Esophagus muscularis mucosa (tissue), 4 donors: ENCODE measurements around the gene PLEKHG1. TPM values are rescaled to one million over a fixed set of nuclear protein-coding genes. Genes with fewer than 3 reads are reported as not detected.

Experiments used
- DNase-seq: peaks from one replicate; pipeline ENCODE4 v3.0.0-alpha.2; 2017; ENCODE audit errors: extremely low spot score
- H3K27ac ChIP-seq, 4 donors: fragments of 200-600 bp; sonication (generic); replicated peaks in 1 of 4; 1 replicate in 3 of 4; 2 replicates in 1 of 4; pipeline ENCODE4 v1.5.1; 2016 to 2019; ENCODE audit warnings: mild to moderate bottlenecking in 1 of 4
- H3K27me3 ChIP-seq, 4 donors: fragments of 200-600 bp; sonication (generic); one replicate each; pipeline versions ENCODE4 v1.5.1 to v1.6.0; 2016 to 2019
- H3K36me3 ChIP-seq, 4 donors: fragments of 200-600 bp; sonication (generic); one replicate each; pipeline ENCODE4 v1.5.1; 2016 to 2019
- H3K4me1 ChIP-seq, 4 donors: fragments of 200-600 bp; sonication (generic); one replicate each; pipeline ENCODE4 v1.5.1; 2016 to 2019
- H3K4me3 ChIP-seq, 4 donors: fragments of 200-600 bp; sonication (generic); 1 replicate in 2 of 4; 2 replicates in 2 of 4; pipeline ENCODE4 v1.5.1; 2016 to 2019; ENCODE audit warnings: mild to moderate bottlenecking in 4 of 4, moderate library complexity in 1 of 4
- H3K9me3 ChIP-seq, 4 donors: fragments of 200-600 bp; sonication (generic); 1 replicate in 3 of 4; 2 replicates in 1 of 4; pipeline ENCODE4 v1.5.1; 2016 to 2019
- EP300 ChIP-seq: sonication (generic); formaldehyde crosslinking; IDR thresholded peaks from one replicate; pipeline ENCODE4 v1.6.1; 2017; ENCODE audit warnings: antibody characterized with exemption
- POLR2A ChIP-seq: fragments of 450-650 bp; IDR thresholded peaks from one replicate; pipeline ENCODE4 v1.6.1; 2017; ENCODE audit warnings: antibody characterized with exemption, moderate library complexity, mild to moderate bottlenecking, low read depth
- POLR2AphosphoS5 ChIP-seq, 2 donors: sonication (generic); formaldehyde crosslinking; IDR thresholded peaks; one replicate each; pipeline ENCODE4 v1.6.1; 2017; ENCODE audit warnings: antibody characterized with exemption in 2 of 2
- WGBS: methylation state at CpG from one replicate; pipeline ENCODE4 v1.1.5; 2018; 5-methylcytosine and 5-hydroxymethylcytosine counted together
- intact Hi-C: fragments of 100-400 bp; cut with DNase I; formaldehyde crosslinking; loops from one replicate; pipeline ENCODE4 v1.15.1; 2023
- total RNA-seq, 4 donors: library from RNA; depleted of rRNA; stranded (reverse); fragments of >200 nt; gene quantifications; one replicate each; pipeline versions ENCODE4 v1.1.0 to v1.2.1, GENCODE V29; 2016
- TF ChIP-seq, protein P1 (sequence below), 3 experiments: fragments of 200-600 bp in 2 of 3; fragments of 450-650 bp in 1 of 3; sonication (generic) in 2 of 3; IDR thresholded peaks; one replicate each; pipeline ENCODE4 v1.5.1; 2017 to 2019; ENCODE audit warnings: antibody characterized with exemption in 3 of 3, mild to moderate bottlenecking in 2 of 3, moderate library complexity in 1 of 3

PLEKHG1 gene
- total RNA-seq, 4 donors from 2014 or later, result 11.5 to 22.0 (median 13.2) TPM

- H3K4me1 ChIP-seq, result no peaks in the 10 kb centered on the region
- H3K9me3 ChIP-seq, result no peaks in the 10 kb centered on the region
- TF ChIP-seq, protein P1, sequence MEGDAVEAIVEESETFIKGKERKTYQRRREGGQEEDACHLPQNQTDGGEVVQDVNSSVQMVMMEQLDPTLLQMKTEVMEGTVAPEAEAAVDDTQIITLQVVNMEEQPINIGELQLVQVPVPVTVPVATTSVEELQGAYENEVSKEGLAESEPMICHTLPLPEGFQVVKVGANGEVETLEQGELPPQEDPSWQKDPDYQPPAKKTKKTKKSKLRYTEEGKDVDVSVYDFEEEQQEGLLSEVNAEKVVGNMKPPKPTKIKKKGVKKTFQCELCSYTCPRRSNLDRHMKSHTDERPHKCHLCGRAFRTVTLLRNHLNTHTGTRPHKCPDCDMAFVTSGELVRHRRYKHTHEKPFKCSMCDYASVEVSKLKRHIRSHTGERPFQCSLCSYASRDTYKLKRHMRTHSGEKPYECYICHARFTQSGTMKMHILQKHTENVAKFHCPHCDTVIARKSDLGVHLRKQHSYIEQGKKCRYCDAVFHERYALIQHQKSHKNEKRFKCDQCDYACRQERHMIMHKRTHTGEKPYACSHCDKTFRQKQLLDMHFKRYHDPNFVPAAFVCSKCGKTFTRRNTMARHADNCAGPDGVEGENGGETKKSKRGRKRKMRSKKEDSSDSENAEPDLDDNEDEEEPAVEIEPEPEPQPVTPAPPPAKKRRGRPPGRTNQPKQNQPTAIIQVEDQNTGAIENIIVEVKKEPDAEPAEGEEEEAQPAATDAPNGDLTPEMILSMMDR (IDR thresholded peaks at IDR 0.05), result no peak
- TF ChIP-seq POLR2A (no peak), POLR2AphosphoS5 (IDR thresholded peaks at IDR 0.05) (no peak), EP300 (no peak)
- DNase-seq, result no peak
- H3K27ac ChIP-seq, result no peak overlapping the region
- WGBS, result 85% methylated on average over 3 of the region's 3 CpGs
- intact Hi-C loops, result no loop called here
- no peak overlapping the region for H3K4me3 ChIP-seq
- peaks cover 0 to 14% (median 0%) of the 10 kb centered on the region in 4 donors for H3K27me3 ChIP-seq
- no peaks in the 10 kb centered on the region for H3K36me3 ChIP-seq
Observed at GRCh38 chr6:150568560-150568959, 31.1 kb upstream of the PLEKHG1 start.

DNA sequence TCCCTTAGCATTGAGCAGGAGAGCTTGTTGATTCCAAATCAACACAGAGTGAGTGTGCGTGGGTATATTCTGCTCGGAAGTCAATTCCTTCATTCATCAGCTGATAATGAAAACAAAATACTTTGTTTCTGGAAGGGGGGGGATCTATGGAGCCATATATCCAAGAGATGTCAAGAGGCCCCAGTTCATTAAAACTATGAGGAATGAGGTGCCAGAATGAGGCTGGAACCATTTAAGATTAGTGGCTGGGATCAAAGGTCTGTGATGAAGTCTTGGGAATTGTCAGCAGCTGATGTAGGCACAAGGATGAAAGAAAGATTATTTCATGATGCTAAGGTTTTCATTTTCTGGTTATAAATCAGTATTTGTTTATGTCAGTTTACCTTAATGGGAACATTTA lies 30.5 kb upstream of the PLEKHG1 start:
- intact Hi-C loops, result no loop called here

DNA sequence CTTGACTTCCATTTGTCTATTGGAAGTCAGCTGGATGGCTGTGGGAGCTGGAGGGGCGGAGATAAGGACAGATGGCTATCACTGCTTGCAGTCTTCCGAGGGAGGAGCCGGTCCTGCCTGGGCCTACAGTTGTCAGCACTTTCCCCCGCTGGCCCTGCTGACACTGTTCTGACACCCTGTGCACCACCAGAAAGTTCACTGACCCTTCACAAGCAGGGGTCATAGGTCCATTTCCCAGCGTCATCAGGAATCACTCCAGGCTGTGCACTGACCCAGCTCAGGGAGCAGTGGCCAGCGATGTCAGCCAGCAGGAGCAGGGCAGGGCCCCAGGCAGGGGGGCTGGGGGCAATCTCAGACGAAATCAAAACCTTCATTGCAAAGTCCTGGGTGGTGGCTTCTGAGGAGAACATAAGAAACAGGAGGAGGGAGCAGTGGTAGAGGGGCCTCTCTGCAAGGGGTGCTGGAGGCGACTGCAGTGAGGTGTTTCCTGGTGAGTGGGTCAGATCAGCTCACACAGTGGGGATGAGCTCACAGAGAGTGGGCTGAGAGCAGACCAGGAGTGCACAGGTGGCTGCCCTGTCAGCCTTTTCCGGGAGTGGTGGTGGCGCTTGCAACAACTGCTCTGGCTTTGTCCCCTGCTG lies 26.5 kb upstream of the PLEKHG1 start:
- no peak for TF ChIP-seq POLR2A
- TF ChIP-seq, protein P1 (IDR thresholded peaks at IDR 0.05), result no peak
- no peak for TF ChIP-seq POLR2AphosphoS5 (IDR thresholded peaks at IDR 0.05)
- no peak for TF ChIP-seq EP300
- H3K9me3 ChIP-seq, result no peaks in the 10 kb centered on the region
- no peaks in the 10 kb centered on the region for H3K4me1 ChIP-seq
- peaks cover 0 to 14% (median 0%) of the 10 kb centered on the region in 4 donors for H3K27me3 ChIP-seq
- intact Hi-C loops, result no loop called here
- WGBS, result 74% methylated on average over 6 of the region's 10 CpGs
- no peak for DNase-seq
- no peaks in the 10 kb centered on the region for H3K36me3 ChIP-seq
- no peak overlapping the region for H3K4me3 ChIP-seq
- no peak overlapping the region for H3K27ac ChIP-seq

More for the DNA sequence above, 30.5 kb upstream of the PLEKHG1 start:
- no peak overlapping the region for H3K4me3 ChIP-seq
- H3K27me3 ChIP-seq, result peaks cover 0 to 14% (median 0%) of the 10 kb centered on the region in 4 donors
- no peaks in the 10 kb centered on the region for H3K9me3 ChIP-seq
- TF ChIP-seq POLR2AphosphoS5 (IDR thresholded peaks at IDR 0.05) (no peak), EP300 (no peak), POLR2A (no peak)
- TF ChIP-seq, protein P1 (IDR thresholded peaks at IDR 0.05), result no peak
- no peaks in the 10 kb centered on the region for H3K4me1 ChIP-seq
- H3K36me3 ChIP-seq, result no peaks in the 10 kb centered on the region
- H3K27ac ChIP-seq, result no peak overlapping the region
- DNase-seq, result no peak
- WGBS, result 85% methylated on average over 2 of the region's 2 CpGs

DNA sequence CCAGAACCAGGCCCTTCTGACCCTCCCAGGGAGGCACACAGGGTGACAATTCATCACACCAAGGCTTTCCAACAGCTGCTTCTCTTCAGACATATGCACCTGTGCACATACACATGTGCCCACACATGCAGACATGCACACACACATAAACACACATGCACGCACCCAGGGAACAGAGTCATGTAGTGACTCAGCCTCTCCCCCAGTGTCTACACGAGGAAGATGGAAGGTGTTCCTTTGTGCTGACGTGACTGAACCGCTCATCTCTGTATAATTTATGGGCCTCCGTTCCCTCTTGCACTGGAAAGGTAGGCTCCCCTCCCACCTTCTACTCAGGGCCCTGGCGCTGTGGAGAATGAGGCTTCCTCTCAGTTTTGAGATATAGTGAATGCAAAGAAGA lies 23.8 kb upstream of the PLEKHG1 start:
- Histone ChIP-seq H3K4me3 (no peak overlapping the region), H3K4me1 (no peaks in the 10 kb centered on the region), H3K27me3 (peaks cover 0 to 14% (median 0%) of the 10 kb centered on the region in 4 donors), H3K9me3 (no peaks in the 10 kb centered on the region), H3K27ac (no peak overlapping the region), H3K36me3 (no peaks in the 10 kb centered on the region)
- intact Hi-C loops, result no loop called here
- no peak for DNase-seq
- WGBS, result 79% methylated on average over 5 of the region's 6 CpGs
- TF ChIP-seq POLR2AphosphoS5 (IDR thresholded peaks at IDR 0.05), result no peak
- TF ChIP-seq, protein P1 (IDR thresholded peaks at IDR 0.05), result no peak
- no peak for TF ChIP-seq EP300
- no peak for TF ChIP-seq POLR2A
